Esophagus muscularis mucosa (tissue), 4 donors: ENCODE measurements around the gene MED13L. TPM values are rescaled to one million over a fixed set of nuclear protein-coding genes. Genes with fewer than 3 reads are reported as not detected.

Experiments used
- DNase-seq: peaks from one replicate; pipeline ENCODE4 v3.0.0-alpha.2; 2017; ENCODE audit errors: extremely low spot score
- H3K27ac ChIP-seq, 4 donors: fragments of 200-600 bp; sonication (generic); replicated peaks in 1 of 4; 1 replicate in 3 of 4; 2 replicates in 1 of 4; pipeline ENCODE4 v1.5.1; 2016 to 2019; ENCODE audit warnings: mild to moderate bottlenecking in 1 of 4
- H3K27me3 ChIP-seq, 4 donors: fragments of 200-600 bp; sonication (generic); one replicate each; pipeline versions ENCODE4 v1.5.1 to v1.6.0; 2016 to 2019
- H3K36me3 ChIP-seq, 4 donors: fragments of 200-600 bp; sonication (generic); one replicate each; pipeline ENCODE4 v1.5.1; 2016 to 2019
- H3K4me1 ChIP-seq, 4 donors: fragments of 200-600 bp; sonication (generic); one replicate each; pipeline ENCODE4 v1.5.1; 2016 to 2019
- H3K4me3 ChIP-seq, 4 donors: fragments of 200-600 bp; sonication (generic); 1 replicate in 2 of 4; 2 replicates in 2 of 4; pipeline ENCODE4 v1.5.1; 2016 to 2019; ENCODE audit warnings: mild to moderate bottlenecking in 4 of 4, moderate library complexity in 1 of 4
- H3K9me3 ChIP-seq, 4 donors: fragments of 200-600 bp; sonication (generic); 1 replicate in 3 of 4; 2 replicates in 1 of 4; pipeline ENCODE4 v1.5.1; 2016 to 2019
- EP300 ChIP-seq: sonication (generic); formaldehyde crosslinking; IDR thresholded peaks from one replicate; pipeline ENCODE4 v1.6.1; 2017; ENCODE audit warnings: antibody characterized with exemption
- POLR2A ChIP-seq: fragments of 450-650 bp; IDR thresholded peaks from one replicate; pipeline ENCODE4 v1.6.1; 2017; ENCODE audit warnings: antibody characterized with exemption, moderate library complexity, mild to moderate bottlenecking, low read depth
- POLR2AphosphoS5 ChIP-seq, 2 donors: sonication (generic); formaldehyde crosslinking; IDR thresholded peaks; one replicate each; pipeline ENCODE4 v1.6.1; 2017; ENCODE audit warnings: antibody characterized with exemption in 2 of 2
- WGBS: methylation state at CpG from one replicate; pipeline ENCODE4 v1.1.5; 2018; 5-methylcytosine and 5-hydroxymethylcytosine counted together
- intact Hi-C: fragments of 100-400 bp; cut with DNase I; formaldehyde crosslinking; loops from one replicate; pipeline ENCODE4 v1.15.1; 2023
- total RNA-seq, 4 donors: library from RNA; depleted of rRNA; stranded (reverse); fragments of >200 nt; gene quantifications; one replicate each; pipeline versions ENCODE4 v1.1.0 to v1.2.1, GENCODE V29; 2016
- TF ChIP-seq, protein P1 (sequence below), 3 experiments: fragments of 200-600 bp in 2 of 3; fragments of 450-650 bp in 1 of 3; sonication (generic) in 2 of 3; IDR thresholded peaks; one replicate each; pipeline ENCODE4 v1.5.1; 2017 to 2019; ENCODE audit warnings: antibody characterized with exemption in 3 of 3, mild to moderate bottlenecking in 2 of 3, moderate library complexity in 1 of 3

Gene MED13L
- total RNA-seq, 4 donors from 2014 or later = 141 to 350 (median 175) TPM

DNA sequence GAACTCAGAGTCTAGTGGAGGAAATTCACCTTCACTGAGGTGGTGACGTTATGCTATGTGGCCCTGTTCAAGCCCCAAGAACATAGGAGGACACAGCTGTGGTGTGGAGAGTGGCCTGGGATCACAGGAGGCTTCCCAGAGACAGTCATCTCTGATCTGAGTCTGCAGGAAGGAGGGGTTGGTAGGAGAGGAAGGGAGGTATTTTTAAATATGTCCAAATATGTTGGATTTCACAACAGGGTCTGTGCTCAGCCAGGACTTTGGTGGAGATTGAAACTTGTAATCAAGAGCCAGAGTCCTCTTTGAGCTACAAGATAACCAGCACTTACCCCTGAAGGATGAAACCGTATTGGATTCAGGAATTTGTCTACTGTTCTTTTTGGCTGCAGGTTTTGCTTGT lies 26.4 kb upstream of the MED13L start:
- Histone ChIP-seq H3K27ac (peak overlapping the region in 2 of 4 donors; percentile 7 to 10), H3K27me3 (no peaks in the 10 kb centered on the region), H3K9me3 (no peaks in the 10 kb centered on the region), H3K4me3 (no peak overlapping the region), H3K36me3 (no peaks in the 10 kb centered on the region), H3K4me1 (peaks cover 11 to 34% (median 29%) of the 10 kb centered on the region in 4 donors)
- TF ChIP-seq POLR2AphosphoS5 (IDR thresholded peaks at IDR 0.05) (no peak), POLR2A (no peak), EP300 (no peak)
- TF ChIP-seq, protein P1, sequence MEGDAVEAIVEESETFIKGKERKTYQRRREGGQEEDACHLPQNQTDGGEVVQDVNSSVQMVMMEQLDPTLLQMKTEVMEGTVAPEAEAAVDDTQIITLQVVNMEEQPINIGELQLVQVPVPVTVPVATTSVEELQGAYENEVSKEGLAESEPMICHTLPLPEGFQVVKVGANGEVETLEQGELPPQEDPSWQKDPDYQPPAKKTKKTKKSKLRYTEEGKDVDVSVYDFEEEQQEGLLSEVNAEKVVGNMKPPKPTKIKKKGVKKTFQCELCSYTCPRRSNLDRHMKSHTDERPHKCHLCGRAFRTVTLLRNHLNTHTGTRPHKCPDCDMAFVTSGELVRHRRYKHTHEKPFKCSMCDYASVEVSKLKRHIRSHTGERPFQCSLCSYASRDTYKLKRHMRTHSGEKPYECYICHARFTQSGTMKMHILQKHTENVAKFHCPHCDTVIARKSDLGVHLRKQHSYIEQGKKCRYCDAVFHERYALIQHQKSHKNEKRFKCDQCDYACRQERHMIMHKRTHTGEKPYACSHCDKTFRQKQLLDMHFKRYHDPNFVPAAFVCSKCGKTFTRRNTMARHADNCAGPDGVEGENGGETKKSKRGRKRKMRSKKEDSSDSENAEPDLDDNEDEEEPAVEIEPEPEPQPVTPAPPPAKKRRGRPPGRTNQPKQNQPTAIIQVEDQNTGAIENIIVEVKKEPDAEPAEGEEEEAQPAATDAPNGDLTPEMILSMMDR (IDR thresholded peaks at IDR 0.05) = no peak
- 52% methylated on average over 2 of the region's 2 CpGs for WGBS
- no peak for DNase-seq
- intact Hi-C loops = no loop called here

DNA sequence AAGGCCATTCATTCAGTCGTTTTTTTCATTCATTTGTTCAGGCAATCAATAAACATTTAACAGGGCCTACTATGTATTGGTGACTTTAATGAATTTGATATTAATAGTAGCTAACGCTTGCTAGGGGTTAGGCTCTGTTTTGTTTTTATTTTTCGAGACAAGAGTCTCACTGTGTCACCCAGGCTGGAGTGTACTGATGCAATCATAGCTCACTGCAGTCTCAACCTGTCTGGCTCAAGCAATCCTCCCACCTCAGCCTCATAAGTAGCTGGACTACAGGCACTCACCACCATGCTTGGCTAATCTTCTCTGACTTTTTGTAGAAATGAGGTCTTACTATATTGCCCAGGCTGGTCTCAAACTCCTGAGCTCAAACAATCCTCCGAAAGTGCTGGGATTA lies 25.6 kb upstream of the MED13L start:
- 81% methylated on average over 4 of the region's 4 CpGs for WGBS
- DNase-seq = no peak
- H3K4me3 ChIP-seq = no peak overlapping the region
- TF ChIP-seq POLR2AphosphoS5 (IDR thresholded peaks at IDR 0.05) (no peak), POLR2A (no peak), EP300 (no peak)
- TF ChIP-seq, protein P1 (IDR thresholded peaks at IDR 0.05) = no peak
- H3K27ac ChIP-seq = peak overlapping the region in 1 of 4 donors; percentile 10
- H3K27me3 ChIP-seq = no peaks in the 10 kb centered on the region
- H3K4me1 ChIP-seq = peaks cover 11 to 35% (median 32%) of the 10 kb centered on the region in 4 donors
- no peaks in the 10 kb centered on the region for H3K36me3 ChIP-seq
- intact Hi-C loops = no loop called here
- H3K9me3 ChIP-seq = no peaks in the 10 kb centered on the region

DNA sequence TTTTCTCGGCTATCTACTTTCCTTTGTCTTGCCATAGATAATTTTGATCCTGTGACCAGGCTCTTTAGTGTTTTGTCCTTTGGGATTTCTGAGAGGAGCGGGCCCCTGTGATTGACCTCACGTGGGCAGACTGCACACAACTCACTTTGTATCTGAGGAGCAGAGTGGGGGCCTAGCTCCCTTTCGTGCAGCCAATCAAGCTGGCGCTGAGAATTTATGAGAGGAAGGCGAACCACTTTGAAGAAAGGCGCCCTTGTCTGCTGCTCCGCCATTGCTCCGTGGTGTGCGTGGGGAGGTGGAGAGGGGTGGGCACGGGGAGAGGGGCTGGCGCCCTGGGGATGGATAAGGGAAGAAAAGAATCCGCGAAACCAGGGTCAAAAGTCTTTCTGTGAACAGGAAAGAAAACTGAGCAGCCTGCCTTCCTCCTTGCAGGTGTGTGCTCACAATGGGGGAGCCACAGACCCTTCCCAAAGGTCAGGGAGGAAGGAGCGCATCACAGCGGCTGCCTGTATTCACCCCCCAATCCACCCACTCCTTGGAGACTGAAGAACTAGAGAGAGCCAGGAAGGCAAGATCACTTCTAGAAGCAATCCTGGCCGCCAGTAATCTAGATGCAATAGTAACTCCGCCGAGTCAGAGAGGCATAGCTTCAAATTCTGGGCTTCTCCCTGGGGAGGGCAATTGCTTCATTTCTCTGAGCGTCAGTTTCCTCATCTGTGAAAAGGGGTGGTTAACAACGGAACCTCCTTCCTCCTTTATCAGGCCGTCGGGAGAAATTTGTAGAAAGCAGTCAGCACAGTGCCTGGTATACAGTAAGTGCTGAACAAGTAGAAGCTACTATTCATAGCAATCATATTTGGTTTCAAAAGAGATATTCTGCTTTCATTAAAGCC lies 24.9 kb upstream of the MED13L start:
- Histone ChIP-seq H3K4me1 (peaks cover 11 to 35% (median 32%) of the 10 kb centered on the region in 4 donors), H3K4me3 (no peak overlapping the region)
- WGBS = 79% methylated on average over 23 of the region's 23 CpGs

DNA sequence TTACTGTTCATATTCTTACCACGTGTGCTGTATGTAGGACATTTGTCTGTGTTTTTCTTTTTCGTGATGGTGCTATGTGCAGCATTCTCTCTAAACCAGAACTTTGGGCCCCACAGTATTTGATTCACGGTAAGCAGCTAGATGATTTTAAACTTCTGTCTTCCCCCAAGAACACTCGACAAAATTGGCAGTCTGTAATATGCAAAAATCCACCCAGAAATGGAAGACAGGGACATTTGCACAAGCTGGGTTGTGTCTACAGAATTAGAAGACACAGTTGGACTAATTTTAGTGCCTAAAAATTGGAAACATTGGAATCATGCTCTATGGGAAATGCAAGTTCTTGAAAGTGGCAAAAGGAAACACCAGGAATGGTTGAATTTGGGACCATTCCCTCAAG lies 24.1 kb upstream of the MED13L start:
- no peak overlapping the region for H3K4me3 ChIP-seq
- no peak overlapping the region for H3K27ac ChIP-seq
- H3K36me3 ChIP-seq = no peaks in the 10 kb centered on the region
- peaks cover 11 to 35% (median 32%) of the 10 kb centered on the region in 4 donors for H3K4me1 ChIP-seq
- no peak for TF ChIP-seq EP300
- no peak for TF ChIP-seq POLR2AphosphoS5 (IDR thresholded peaks at IDR 0.05)
- TF ChIP-seq, protein P1 (IDR thresholded peaks at IDR 0.05) = no peak
- TF ChIP-seq POLR2A = no peak
- no peaks in the 10 kb centered on the region for H3K9me3 ChIP-seq
- DNase-seq = no peak
- intact Hi-C loops = no loop called here
- H3K27me3 ChIP-seq = no peaks in the 10 kb centered on the region
- WGBS = 82% methylated on average over 4 of the region's 4 CpGs

More for the DNA sequence above, 24.9 kb upstream of the MED13L start:
- H3K36me3 ChIP-seq = no peaks in the 10 kb centered on the region
- DNase-seq = no peak
- no peak overlapping the region for H3K27ac ChIP-seq
- no peak for TF ChIP-seq EP300
- no peak for TF ChIP-seq POLR2A
- TF ChIP-seq, protein P1 (IDR thresholded peaks at IDR 0.05) = no peak
- no peak for TF ChIP-seq POLR2AphosphoS5 (IDR thresholded peaks at IDR 0.05)
- intact Hi-C loops = no loop called here
- no peaks in the 10 kb centered on the region for H3K9me3 ChIP-seq
- H3K27me3 ChIP-seq = no peaks in the 10 kb centered on the region
